ENCODE data around the gene MED31.
"Not testable (repeated sequence)": the region's sequence is repeated elsewhere in the genome, so short reads cannot be mapped to it uniquely, and the experiment has no call there.

GRCh38 chr17:6658411-6658810, 7.0 kb upstream of the MED31 start:
- not testable (repeated sequence) for TF ChIP-seq CTCF, POLR2A (IDR thresholded peaks at IDR 0.05)

All from adrenal gland (tissue), 5 donors.